ENCODE results near the gene SLFN12. TPM values are rescaled to one million over a fixed set of nuclear protein-coding genes. Genes with fewer than 3 reads are reported as not detected.

The SLFN12 gene
- total and polyA plus RNA-seq, 10 of the 15 experiments (the other 5 are each of a cell fraction or from before 2014, with no cell fraction given) = 8.7 to 18.5 (median 13.4) TPM

- TF ChIP-seq TAF1 (IDR thresholded peaks at IDR 0.05; ENCODE audit: borderline replicate concordance, low read depth, low read length) (0 out of 2 replicates have a peak, but pooled peaks have one; percentile 28), EZH2 (IDR thresholded peaks at IDR 0.05; ENCODE audit: borderline replicate concordance, control insufficient read depth, low read depth, low read length) (no peak), EED (IDR thresholded peaks at IDR 0.05; ENCODE audit: low read depth) (peak; percentile 42), MYB (IDR thresholded peaks at IDR 0.05; ENCODE audit: borderline replicate concordance, low read depth, low read length) (peak; percentile 81), EP300 (IDR thresholded peaks at IDR 0.05; ENCODE audit: borderline replicate concordance in 1 of 2, control insufficient read depth in 1 of 2, low read depth in 2 of 2, low read length in 2 of 2) (peak; percentile 48 to 80; a peak in 2 of 4 replicates), TCF12 (IDR thresholded peaks at IDR 0.05; ENCODE audit: low read depth, low read length) (peak; percentile 54; the same call in 1 of the 2 replicates), HDGF (IDR thresholded peaks at IDR 0.05) (no peak), IRF3 (IDR thresholded peaks at IDR 0.05) (no peak), MAX (IDR thresholded peaks at IDR 0.05; ENCODE audit: low read depth, low read length) (peak; percentile 42; the same call in 1 of the 2 replicates), GABPA (IDR thresholded peaks at IDR 0.05; ENCODE audit: low read depth) (no peak), ZNF207 (IDR thresholded peaks at IDR 0.05; ENCODE audit: borderline replicate concordance) (no peak), ZNF687 (IDR thresholded peaks at IDR 0.05) (peak; percentile 68), HDAC6 (IDR thresholded peaks at IDR 0.05; ENCODE audit: unreplicated experiment) (no peak), RB1 (IDR thresholded peaks at IDR 0.05; ENCODE audit: borderline replicate concordance) (peak; percentile 49; the same call in 1 of the 2 replicates), MEF2B (IDR thresholded peaks at IDR 0.05; ENCODE audit: partially characterized antibody, poor library complexity, severe bottlenecking) (no peak), NR2F1 (conservative IDR thresholded peaks at IDR 0.05) (peak; percentile 69), PBX3 (IDR thresholded peaks at IDR 0.05; ENCODE audit: insufficient replicate concordance, low read depth, low read length) (peak; percentile 25), CHD2 (IDR thresholded peaks at IDR 0.05; ENCODE audit: borderline replicate concordance, low read depth, low read length) (peak; percentile 73; the same call in 1 of the 2 replicates), IKZF1 (conservative IDR thresholded peaks at IDR 0.05) (peak; percentile 85)
These were observed 17.2 kb upstream of the SLFN12 start (continued) for GRCh38 chr17:35449371-35449931.
